PC-9 (cell line): Measurements from ENCODE around the gene MXRA7.

Experiments
- EZH2 ChIP-seq: fragments of 200-600 bp; sonication (generic); IDR thresholded peaks from 2 replicates; pipeline ENCODE4 v1.8.0; 2017; ENCODE audit warnings: antibody characterized with exemption, low read depth
- TF ChIP-seq, protein P1 (sequence below): fragments of 200-600 bp; sonication (generic); conservative IDR thresholded peaks from 2 replicates; pipeline ENCODE4 v1.6.1; 2017; ENCODE audit warnings: mixed run types, antibody characterized with exemption, mild to moderate bottlenecking, moderate library complexity

DNA sequence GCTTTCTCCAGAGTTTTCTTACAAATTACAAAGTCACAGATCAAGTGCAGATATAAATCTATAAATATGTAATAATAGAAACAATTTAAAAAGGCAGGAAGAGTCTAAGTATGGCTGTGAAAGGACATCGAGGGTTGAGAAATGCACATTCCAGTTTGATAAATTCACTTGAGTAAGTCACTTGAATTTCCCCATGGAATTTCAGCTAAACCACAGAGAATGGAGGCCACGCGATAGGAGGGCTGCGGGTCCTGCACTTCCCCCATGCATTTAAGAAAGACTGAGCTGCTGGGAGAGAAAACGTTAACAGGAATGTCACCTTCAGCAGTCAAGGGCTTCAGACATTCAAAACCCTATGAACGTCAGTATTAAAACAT, 6.1 kb upstream of the MXRA7 start:
- TF ChIP-seq, protein P1, sequence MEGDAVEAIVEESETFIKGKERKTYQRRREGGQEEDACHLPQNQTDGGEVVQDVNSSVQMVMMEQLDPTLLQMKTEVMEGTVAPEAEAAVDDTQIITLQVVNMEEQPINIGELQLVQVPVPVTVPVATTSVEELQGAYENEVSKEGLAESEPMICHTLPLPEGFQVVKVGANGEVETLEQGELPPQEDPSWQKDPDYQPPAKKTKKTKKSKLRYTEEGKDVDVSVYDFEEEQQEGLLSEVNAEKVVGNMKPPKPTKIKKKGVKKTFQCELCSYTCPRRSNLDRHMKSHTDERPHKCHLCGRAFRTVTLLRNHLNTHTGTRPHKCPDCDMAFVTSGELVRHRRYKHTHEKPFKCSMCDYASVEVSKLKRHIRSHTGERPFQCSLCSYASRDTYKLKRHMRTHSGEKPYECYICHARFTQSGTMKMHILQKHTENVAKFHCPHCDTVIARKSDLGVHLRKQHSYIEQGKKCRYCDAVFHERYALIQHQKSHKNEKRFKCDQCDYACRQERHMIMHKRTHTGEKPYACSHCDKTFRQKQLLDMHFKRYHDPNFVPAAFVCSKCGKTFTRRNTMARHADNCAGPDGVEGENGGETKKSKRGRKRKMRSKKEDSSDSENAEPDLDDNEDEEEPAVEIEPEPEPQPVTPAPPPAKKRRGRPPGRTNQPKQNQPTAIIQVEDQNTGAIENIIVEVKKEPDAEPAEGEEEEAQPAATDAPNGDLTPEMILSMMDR: no peak
- TF ChIP-seq EZH2: no peak
